ENCODE results near the gene NCAM1.

Gene NCAM1

DNA sequence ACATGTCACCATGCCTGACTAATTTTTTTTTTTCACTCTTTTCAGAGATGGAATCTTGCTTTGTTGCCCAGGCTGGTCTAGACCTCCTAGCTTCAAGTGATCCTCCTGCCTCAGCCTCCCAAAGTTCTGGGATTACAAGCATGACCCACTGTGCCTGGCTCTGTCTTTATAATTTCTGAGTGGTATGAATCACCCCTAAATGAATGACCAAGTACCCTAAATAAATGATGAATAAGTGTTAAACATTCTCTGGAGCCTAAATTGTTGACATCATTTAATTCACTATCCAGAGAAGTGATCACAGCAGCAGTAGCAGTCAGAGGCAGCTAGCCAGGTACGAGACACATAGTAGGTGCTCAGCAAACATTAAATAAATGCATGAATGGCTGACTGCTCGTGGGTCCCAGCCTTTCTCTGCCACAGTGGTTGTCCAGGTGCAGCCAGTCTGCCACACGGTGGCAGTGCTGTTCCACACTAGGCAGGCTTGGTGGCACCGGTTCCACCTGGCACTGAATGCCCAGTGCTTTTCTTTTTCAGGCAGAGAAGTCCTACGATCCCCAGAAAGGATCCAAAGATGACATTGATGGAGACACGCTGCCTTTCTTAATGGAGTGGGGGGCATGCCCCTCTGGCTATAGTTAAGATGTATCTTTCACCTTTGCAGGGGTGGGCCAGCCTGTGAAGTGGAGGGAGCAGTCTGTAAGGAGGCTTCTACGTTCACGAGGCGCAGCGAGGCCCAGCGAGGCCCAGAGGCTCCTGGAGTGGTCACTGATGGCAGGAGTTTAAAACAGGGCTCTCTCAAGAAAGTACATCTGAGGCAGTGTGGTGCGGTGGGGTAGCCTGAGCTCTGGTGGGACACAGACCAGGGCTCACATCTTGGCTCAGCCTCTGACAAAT lies 344.5 kb downstream of the NCAM1 start:
- TF ChIP-seq, protein P1, sequence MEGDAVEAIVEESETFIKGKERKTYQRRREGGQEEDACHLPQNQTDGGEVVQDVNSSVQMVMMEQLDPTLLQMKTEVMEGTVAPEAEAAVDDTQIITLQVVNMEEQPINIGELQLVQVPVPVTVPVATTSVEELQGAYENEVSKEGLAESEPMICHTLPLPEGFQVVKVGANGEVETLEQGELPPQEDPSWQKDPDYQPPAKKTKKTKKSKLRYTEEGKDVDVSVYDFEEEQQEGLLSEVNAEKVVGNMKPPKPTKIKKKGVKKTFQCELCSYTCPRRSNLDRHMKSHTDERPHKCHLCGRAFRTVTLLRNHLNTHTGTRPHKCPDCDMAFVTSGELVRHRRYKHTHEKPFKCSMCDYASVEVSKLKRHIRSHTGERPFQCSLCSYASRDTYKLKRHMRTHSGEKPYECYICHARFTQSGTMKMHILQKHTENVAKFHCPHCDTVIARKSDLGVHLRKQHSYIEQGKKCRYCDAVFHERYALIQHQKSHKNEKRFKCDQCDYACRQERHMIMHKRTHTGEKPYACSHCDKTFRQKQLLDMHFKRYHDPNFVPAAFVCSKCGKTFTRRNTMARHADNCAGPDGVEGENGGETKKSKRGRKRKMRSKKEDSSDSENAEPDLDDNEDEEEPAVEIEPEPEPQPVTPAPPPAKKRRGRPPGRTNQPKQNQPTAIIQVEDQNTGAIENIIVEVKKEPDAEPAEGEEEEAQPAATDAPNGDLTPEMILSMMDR (IDR thresholded peaks at IDR 0.05; ENCODE audit: low read depth, low read length), result peak; percentile 96
- H3K4me3 ChIP-seq (ENCODE audit: low read depth, low read length), result no peak overlapping the region

GRCh38 chr11:113308601-113309000 lies 347.4 kb downstream of the NCAM1 start:
- H3K4me3 ChIP-seq (ENCODE audit: low read depth, low read length), result no peak overlapping the region
- TF ChIP-seq, protein P1 (IDR thresholded peaks at IDR 0.05; ENCODE audit: low read depth, low read length), result no peak

GRCh38 chr11:113311536-113311935 lies 350.3 kb downstream of the NCAM1 start:
- TF ChIP-seq, protein P1 (IDR thresholded peaks at IDR 0.05; ENCODE audit: low read depth, low read length), result no peak
- H3K4me3 ChIP-seq (ENCODE audit: low read depth, low read length), result no peak overlapping the region

DNA sequence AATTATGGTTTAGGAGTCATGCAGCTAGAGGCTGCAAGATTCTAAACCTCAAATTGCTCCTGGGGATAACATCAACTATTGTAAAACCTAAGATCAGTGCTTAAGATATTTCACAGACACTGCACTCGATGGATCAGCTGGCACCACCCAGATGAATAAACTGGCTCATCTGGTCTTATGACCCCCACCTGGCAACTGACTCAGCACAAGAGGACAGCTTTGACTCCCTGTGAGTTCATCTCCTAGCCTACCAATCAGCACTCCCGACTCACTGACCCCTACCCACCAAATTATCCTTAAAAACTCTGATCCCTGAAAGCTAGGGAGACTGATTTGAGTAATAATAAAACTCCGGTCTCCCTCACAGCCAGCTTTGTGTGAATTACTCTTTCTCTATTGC lies 352.4 kb downstream of the NCAM1 start:
- H3K4me3 ChIP-seq (ENCODE audit: low read depth, low read length), result no peak overlapping the region
- TF ChIP-seq, protein P1 (IDR thresholded peaks at IDR 0.05; ENCODE audit: low read depth, low read length), result no peak

DNA sequence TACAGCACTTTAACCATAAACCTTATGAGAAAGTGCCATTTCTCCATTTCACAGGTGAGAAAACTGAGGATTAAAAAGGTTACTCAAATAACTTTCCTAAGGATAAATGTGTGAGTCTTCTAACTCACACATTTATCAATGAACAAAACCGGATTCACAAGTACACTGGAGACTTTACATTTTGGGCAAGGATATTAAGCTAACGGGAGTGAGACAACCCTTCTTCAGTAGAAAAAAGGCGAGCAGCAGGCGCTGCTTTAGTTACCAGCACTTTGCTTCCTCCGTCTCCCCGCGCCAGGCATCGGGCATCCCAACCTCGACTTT lies 352.8 kb downstream of the NCAM1 start:
- peak overlapping the region; percentile 76 for H3K4me3 ChIP-seq (ENCODE audit: low read depth, low read length)
- TF ChIP-seq, protein P1 (IDR thresholded peaks at IDR 0.05; ENCODE audit: low read depth, low read length), result no peak

DNA sequence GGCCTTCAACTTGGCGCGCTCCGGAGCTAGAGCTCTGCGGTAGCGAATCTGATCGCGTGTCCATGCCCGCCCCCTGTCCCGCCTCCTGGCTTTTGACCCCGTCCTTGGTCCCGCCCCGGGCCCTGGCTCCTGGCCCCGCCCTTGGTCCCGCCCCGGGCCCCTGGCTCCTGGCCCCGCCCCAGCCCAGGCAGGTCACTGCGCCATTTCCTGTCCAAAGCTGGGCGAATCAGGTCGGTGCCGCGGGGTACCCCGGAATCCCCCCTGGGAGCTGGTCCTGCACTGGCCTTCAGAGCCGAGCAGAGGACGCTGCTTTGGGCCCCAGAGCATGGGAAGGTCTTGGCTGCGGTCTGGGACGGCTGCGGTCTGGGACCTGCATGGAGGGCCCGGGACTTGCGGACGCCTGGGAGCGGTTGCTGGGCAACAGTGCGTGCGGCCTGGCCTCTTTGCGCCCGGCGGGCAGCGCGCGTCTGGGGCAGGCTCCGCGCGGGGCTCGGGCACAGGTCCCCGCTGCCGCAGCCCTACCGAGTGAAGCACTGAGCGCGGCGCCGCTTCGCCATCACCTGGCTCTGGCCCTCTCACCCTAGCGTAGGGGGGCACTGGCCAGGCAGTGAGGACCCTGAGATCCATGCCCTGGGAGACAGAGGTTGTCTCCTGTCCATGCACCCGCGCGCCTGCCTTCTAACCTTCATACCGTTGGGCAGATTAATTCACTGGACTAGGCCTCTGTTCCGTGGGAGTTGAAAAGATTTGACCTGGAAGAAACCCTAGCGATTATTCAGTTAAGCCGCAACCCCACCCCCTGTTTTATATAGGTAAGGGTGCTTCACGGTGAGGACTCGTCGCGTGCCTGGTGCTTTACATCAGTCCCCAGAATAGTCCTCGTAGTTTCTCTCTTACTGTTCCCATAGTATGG lies 353.4 kb downstream of the NCAM1 start, which contains the start of gene TTC12:
TTC12 (plus strand) TSS at position 195 of the 913 bp plus-strand sequence. CDS start 1,675 bp downstream, outside the sequence.
- peak within 1 kb of the TSS; percentile 76 for H3K4me3 ChIP-seq (ENCODE audit: low read depth, low read length)
- TF ChIP-seq, protein P1 (IDR thresholded peaks at IDR 0.05; ENCODE audit: low read depth, low read length), result no peak

All from WI38 (cell line).